ENCODE data around the gene FAM186B. TPM values are rescaled to one million over a fixed set of nuclear protein-coding genes. Genes with fewer than 3 reads are reported as not detected.
"Not testable (repeated sequence)": the region's sequence is repeated elsewhere in the genome, so short reads cannot be mapped to it uniquely, and the experiment has no call there.

FAM186B gene, protein sequence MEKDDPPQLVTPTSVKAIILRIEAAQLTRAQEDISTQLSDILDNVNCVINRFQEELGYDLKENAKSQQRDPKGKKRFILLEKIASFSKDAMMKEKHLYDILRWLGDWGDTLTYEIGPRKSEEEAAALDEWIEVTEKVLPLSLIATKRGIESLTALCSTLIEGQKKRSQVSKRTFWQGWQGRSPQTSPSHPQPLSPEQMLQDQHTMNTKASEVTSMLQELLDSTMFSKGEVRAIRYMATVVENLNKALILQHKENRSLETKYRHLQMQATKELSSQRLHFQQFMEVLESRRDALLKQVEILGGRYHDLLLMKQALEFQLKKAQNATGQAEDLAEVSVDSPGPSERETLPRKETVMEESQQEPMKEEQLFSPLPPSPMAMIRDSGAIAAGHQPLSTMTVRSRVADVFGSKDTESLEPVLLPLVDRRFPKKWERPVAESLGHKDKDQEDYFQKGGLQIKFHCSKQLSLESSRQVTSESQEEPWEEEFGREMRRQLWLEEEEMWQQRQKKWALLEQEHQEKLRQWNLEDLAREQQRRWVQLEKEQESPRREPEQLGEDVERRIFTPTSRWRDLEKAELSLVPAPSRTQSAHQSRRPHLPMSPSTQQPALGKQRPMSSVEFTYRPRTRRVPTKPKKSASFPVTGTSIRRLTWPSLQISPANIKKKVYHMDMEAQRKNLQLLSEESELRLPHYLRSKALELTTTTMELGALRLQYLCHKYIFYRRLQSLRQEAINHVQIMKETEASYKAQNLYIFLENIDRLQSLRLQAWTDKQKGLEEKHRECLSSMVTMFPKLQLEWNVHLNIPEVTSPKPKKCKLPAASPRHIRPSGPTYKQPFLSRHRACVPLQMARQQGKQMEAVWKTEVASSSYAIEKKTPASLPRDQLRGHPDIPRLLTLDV
- polyA plus RNA-seq (2012; rRNA removed): 0.16 and 0.24 TPM in 2 replicates
- polyA plus RNA-seq (2012; cell fraction: cytosol; rRNA removed): 0.09 and 0.18 TPM in 2 replicates
- 0.80 and 0.93 TPM in 2 replicates for polyA plus RNA-seq (2012; cell fraction: nucleus; rRNA removed)

- DNase-seq; H3K9me2 ChIP-seq; H3K79me2 ChIP-seq (ENCODE audit: insufficient read depth); H3K36me3 ChIP-seq (replicated peaks in 1 of 2; ENCODE audit: control insufficient read depth in 1 of 2, insufficient read depth in 2 of 2, low read length in 1 of 2); H3K4me3 ChIP-seq (ENCODE audit: low read depth in 2 of 2, low read length in 1 of 2); H3K27me3 ChIP-seq (ENCODE audit: insufficient read depth); H3K9me3 ChIP-seq; H3F3A ChIP-seq (replicated peaks; ENCODE audit: insufficient read depth); H3K9ac ChIP-seq; H4K20me1 ChIP-seq (ENCODE audit: insufficient read depth); H3K4me2 ChIP-seq; H3K27ac ChIP-seq (ENCODE audit: low read depth in 2 of 2, low read length in 1 of 2); H3K4me1 ChIP-seq (ENCODE audit: control insufficient read depth in 1 of 2, insufficient read depth in 2 of 2, low read depth in 1 of 2, low read length in 1 of 2); H2AFZ ChIP-seq (ENCODE audit: low read depth); POLR2A ChIA-PET: not testable (repeated sequence)
- CTCF ChIA-PET: interaction anchor here (1.1 to 1.8 kb wide), 2 partner anchors 18 to 25 kb away, joined by 3 to 5 read pairs; partner anchors contain the start of gene PRPF40B
- 94% methylated on average over 4 of the region's 4 CpGs for WGBS (ENCODE audit: low lambda C conversion rate)
Observed at GRCh38 chr12:49605539-49605938, at the start of gene FAM186B. TSS of gene FAM186B (minus strand) at chr12:49605639. CDS start at chr12:49605477, 162 bp downstream.

GRCh38 chr12:49654715-49655114 lies 49.3 kb upstream of the FAM186B start:
- H3K4me2 ChIP-seq: no peak overlapping the region
- no peaks in the 10 kb centered on the region for H3K4me1 ChIP-seq (ENCODE audit: control insufficient read depth in 1 of 2, insufficient read depth in 2 of 2, low read depth in 1 of 2, low read length in 1 of 2)
- H3K27me3 ChIP-seq (ENCODE audit: insufficient read depth): no peaks in the 10 kb centered on the region
- 0 out of 2 replicates have a peak, but pooled peaks cover 3% of the 10 kb centered on the region for H3K79me2 ChIP-seq (ENCODE audit: insufficient read depth)
- no peak overlapping the region for H3K9ac ChIP-seq
- no peak overlapping the region for H2AFZ ChIP-seq (ENCODE audit: low read depth)
- no peaks in the 10 kb centered on the region for H4K20me1 ChIP-seq (ENCODE audit: insufficient read depth)
- CTCF ChIA-PET: interaction anchor here (0.6 to 30.5 kb wide), 7 partner anchors 9 to 323 kb away, joined by 3 to 590 read pairs (median 7); partner anchors contain the start of gene FMNL3
- DNase-seq: no peak
- no peaks in the 10 kb centered on the region for H3F3A ChIP-seq (replicated peaks; ENCODE audit: insufficient read depth)
- H3K4me3 ChIP-seq (ENCODE audit: low read depth in 2 of 2, low read length in 1 of 2): no peak overlapping the region
- H3K9me2 ChIP-seq: no peaks in the 10 kb centered on the region
- peaks cover 43 to 62% of the 10 kb centered on the region in 2 experiments for H3K36me3 ChIP-seq (replicated peaks in 1 of 2; ENCODE audit: control insufficient read depth in 1 of 2, insufficient read depth in 2 of 2, low read length in 1 of 2)
- WGBS (ENCODE audit: low lambda C conversion rate): 95% methylated on average over 4 of the region's 5 CpGs
- no peak overlapping the region for H3K27ac ChIP-seq (ENCODE audit: low read depth in 2 of 2, low read length in 1 of 2)
- TF ChIP-seq RCOR1 (IDR thresholded peaks at IDR 0.05; ENCODE audit: low read length): no peak
- TF ChIP-seq, protein P1, sequence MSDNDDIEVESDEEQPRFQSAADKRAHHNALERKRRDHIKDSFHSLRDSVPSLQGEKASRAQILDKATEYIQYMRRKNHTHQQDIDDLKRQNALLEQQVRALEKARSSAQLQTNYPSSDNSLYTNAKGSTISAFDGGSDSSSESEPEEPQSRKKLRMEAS (IDR thresholded peaks at IDR 0.05; ENCODE audit: low read depth): no peak
- TF ChIP-seq, protein P2, sequence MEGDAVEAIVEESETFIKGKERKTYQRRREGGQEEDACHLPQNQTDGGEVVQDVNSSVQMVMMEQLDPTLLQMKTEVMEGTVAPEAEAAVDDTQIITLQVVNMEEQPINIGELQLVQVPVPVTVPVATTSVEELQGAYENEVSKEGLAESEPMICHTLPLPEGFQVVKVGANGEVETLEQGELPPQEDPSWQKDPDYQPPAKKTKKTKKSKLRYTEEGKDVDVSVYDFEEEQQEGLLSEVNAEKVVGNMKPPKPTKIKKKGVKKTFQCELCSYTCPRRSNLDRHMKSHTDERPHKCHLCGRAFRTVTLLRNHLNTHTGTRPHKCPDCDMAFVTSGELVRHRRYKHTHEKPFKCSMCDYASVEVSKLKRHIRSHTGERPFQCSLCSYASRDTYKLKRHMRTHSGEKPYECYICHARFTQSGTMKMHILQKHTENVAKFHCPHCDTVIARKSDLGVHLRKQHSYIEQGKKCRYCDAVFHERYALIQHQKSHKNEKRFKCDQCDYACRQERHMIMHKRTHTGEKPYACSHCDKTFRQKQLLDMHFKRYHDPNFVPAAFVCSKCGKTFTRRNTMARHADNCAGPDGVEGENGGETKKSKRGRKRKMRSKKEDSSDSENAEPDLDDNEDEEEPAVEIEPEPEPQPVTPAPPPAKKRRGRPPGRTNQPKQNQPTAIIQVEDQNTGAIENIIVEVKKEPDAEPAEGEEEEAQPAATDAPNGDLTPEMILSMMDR (IDR thresholded peaks at IDR 0.05): no peak
- TF ChIP-seq YY1 (IDR thresholded peaks at IDR 0.05; ENCODE audit: low read depth): no peak
- no peak for TF ChIP-seq TAF1 (IDR thresholded peaks at IDR 0.05; ENCODE audit: borderline replicate concordance, low read depth, low read length)
- TF ChIP-seq MEF2A (IDR thresholded peaks at IDR 0.05; ENCODE audit: borderline replicate concordance, low read depth): no peak
- no peak for TF ChIP-seq TEAD4 (IDR thresholded peaks at IDR 0.05; ENCODE audit: borderline replicate concordance, insufficient read depth)
- no peaks in the 10 kb centered on the region for H3K9me3 ChIP-seq
- POLR2A ChIA-PET: interaction anchor here (0.9 kb wide), 1 partner anchor 51 kb away, joined by 3 read pairs; no protein-coding TSS in a partner anchor
